WERI-Rb-1 (cell line): ENCODE data around the gene ADAMTS8.

ENCODE experiments used
- DNase-seq: peaks from one replicate; pipeline ENCODE4 v3.0.0-alpha.2; 2020
- H3K27ac ChIP-seq: fragments of 250-450 bp; sonication (Bioruptor Pico); 2 replicates; pipeline ENCODE4 v1.5.1; 2020; ENCODE audit warnings: mild to moderate bottlenecking, moderate library complexity
- H3K27me3 ChIP-seq: fragments of 250-450 bp; sonication (Bioruptor Pico); 2 replicates; pipeline ENCODE4 v1.5.1; 2021; ENCODE audit warnings: mild to moderate bottlenecking, low read depth, moderate library complexity; ENCODE audit not compliant: insufficient read depth, severe bottlenecking
- H3K36me3 ChIP-seq: fragments of 250-450 bp; sonication (Bioruptor Pico); 2 replicates; pipeline ENCODE4 v1.5.1; 2020; ENCODE audit warnings: mild to moderate bottlenecking, moderate library complexity
- H3K4me3 ChIP-seq: 2 replicates; pipeline ENCODE4 v1.5.1; 2011; ENCODE audit warnings: low read depth, mild to moderate bottlenecking, control low read depth, low read length
- H3K9me3 ChIP-seq: fragments of 250-450 bp; sonication (Bioruptor Pico); 2 replicates; pipeline ENCODE4 v1.5.1; 2021; ENCODE audit warnings: mild to moderate bottlenecking, moderate library complexity; ENCODE audit not compliant: severe bottlenecking
- CTCF ChIP-seq: IDR thresholded peaks from 2 replicates; pipeline ENCODE4 v1.5.1; 2011; ENCODE audit warnings: low read depth, mild to moderate bottlenecking, control low read depth, inconsistent platforms, low read length

ADAMTS8 gene

GRCh38 chr11:130464291-130464812 lies 35.9 kb upstream of the ADAMTS8 start:
- no peak for DNase-seq
- no peaks in the 10 kb centered on the region for H3K9me3 ChIP-seq
- H3K4me3 ChIP-seq = no peak overlapping the region
- no peaks in the 10 kb centered on the region for H3K27me3 ChIP-seq
- TF ChIP-seq CTCF = no peak
- H3K36me3 ChIP-seq = no peaks in the 10 kb centered on the region
- no peak overlapping the region for H3K27ac ChIP-seq

- no peak for TF ChIP-seq CTCF
- H3K27me3 ChIP-seq = no peaks in the 10 kb centered on the region
- no peak overlapping the region for H3K4me3 ChIP-seq
- H3K27ac ChIP-seq = no peak overlapping the region
- H3K9me3 ChIP-seq = no peaks in the 10 kb centered on the region
- no peaks in the 10 kb centered on the region for H3K36me3 ChIP-seq
- no peak for DNase-seq
Observed at GRCh38 chr11:130462931-130463330, 34.5 kb upstream of the ADAMTS8 start.

- H3K27ac ChIP-seq = no peak overlapping the region
- no peaks in the 10 kb centered on the region for H3K9me3 ChIP-seq
- no peak for DNase-seq
- TF ChIP-seq CTCF = no peak
- no peaks in the 10 kb centered on the region for H3K36me3 ChIP-seq
- H3K27me3 ChIP-seq = no peaks in the 10 kb centered on the region
- no peak overlapping the region for H3K4me3 ChIP-seq
Observed at GRCh38 chr11:130462101-130462885, 33.9 kb upstream of the ADAMTS8 start.

- no peak for DNase-seq
- no peak overlapping the region for H3K4me3 ChIP-seq
- no peaks in the 10 kb centered on the region for H3K27me3 ChIP-seq
- H3K36me3 ChIP-seq = no peaks in the 10 kb centered on the region
- no peaks in the 10 kb centered on the region for H3K9me3 ChIP-seq
- no peak overlapping the region for H3K27ac ChIP-seq
- TF ChIP-seq CTCF = no peak
Observed at GRCh38 chr11:130459521-130459920, 31.1 kb upstream of the ADAMTS8 start.

GRCh38 chr11:130458410-130458729 lies 30.0 kb upstream of the ADAMTS8 start:
- Histone ChIP-seq H3K9me3 (no peaks in the 10 kb centered on the region), H3K36me3 (no peaks in the 10 kb centered on the region), H3K27me3 (no peaks in the 10 kb centered on the region), H3K27ac (no peak overlapping the region), H3K4me3 (no peak overlapping the region)
- no peak for DNase-seq
- no peak for TF ChIP-seq CTCF
